Adipose tissue (tissue), 3 donors: Measurements from ENCODE around the gene ITGBL1. TPM values are rescaled to one million over a fixed set of nuclear protein-coding genes. Genes with fewer than 3 reads are reported as not detected.

Experiments used
- H3K27ac ChIP-seq: one replicate; pipeline ENCODE4 v1.5.1; 2013; ENCODE audit warnings: low read depth, low read length
- whole genome bisulfite sequencing, 3 donors: extraction: QIAGEN DNeasy Blood & Tissue Kit; methylation state at CpG; one replicate each; pipeline ENCODE4 v1.1.7; 2013; 5-methylcytosine and 5-hydroxymethylcytosine counted together
- polyA plus RNA-seq, 3 donors: library from polyadenylated mRNA; stranded (reverse); fragments of 200-250 nt; gene quantifications; one replicate each; pipeline ENCODE4 v1.2.3, GENCODE V29; 2013
- donor health status: healthy with polysubstance abuse.
- donor health status: Bipolar disorder and iron deficiency.
- donor health status: healthy.

ITGBL1 gene
- polyA plus RNA-seq, 3 donors = 0.36 to 1.6 (median 0.45) TPM

GRCh38 chr13:101490406-101491015 is 38.0 kb downstream of the ITGBL1 start:
- no peak overlapping the region for H3K27ac ChIP-seq

DNA sequence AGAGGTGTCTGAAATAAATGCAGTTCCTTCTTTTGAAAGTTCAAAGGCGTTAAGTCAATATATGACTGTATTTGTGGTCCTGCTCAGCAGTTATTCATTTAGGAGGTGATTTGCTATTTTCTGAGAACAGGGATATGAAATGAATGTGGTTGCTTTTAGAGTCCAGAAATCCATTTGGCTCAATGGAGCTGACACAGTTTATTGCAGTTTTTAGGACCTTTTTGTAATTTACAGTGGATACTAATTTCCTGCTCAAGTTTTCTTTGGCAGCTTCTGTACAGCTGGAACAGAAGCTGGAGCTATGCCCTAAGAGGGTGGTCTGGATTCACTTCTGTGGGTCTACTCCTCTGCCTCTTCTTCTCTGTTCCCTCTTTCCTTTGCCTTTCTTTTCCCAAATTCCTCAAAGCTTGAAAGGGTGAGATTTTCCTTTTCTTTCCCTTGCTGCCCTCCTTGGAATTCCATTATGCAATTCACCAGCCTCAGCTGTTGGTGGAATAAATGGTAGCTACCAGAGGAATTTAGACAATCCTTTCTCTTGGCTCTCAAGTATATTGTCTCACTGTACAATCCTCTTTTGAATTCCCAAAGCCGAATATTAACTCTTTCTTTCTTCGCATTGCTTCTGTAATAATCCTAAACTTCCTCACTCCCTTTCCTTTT is 39.9 kb downstream of the ITGBL1 start:
- no peak overlapping the region for H3K27ac ChIP-seq
- WGBS, 3 donors = 87 to 93% (median 90%) methylated on average over 3 of the region's 3 CpGs

GRCh38 chr13:101493541-101493940 is 41.1 kb downstream of the ITGBL1 start:
- WGBS, 3 donors = 59 to 84% (median 72%) methylated on average over 3 of the region's 3 CpGs
- no peak overlapping the region for H3K27ac ChIP-seq

DNA sequence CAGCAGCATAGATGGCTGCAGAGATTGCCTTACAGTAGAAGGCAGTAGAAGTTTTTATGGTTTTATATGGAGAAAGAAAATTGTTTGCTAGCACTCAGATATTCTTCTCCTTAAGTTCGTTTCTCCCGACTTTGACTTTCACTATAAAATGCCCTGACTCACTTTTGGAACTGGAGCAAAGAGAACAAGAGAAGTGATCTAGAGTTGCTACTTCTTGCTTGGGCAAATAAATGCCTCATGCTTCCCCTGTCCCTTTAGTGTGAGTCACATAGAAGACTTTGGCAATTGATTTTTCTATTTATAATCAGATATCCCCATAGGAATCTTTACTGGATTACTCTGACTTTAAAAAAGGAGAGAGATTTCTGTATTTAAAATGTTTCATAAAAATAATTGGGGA is 46.9 kb downstream of the ITGBL1 start:
- no peak overlapping the region for H3K27ac ChIP-seq
- whole genome bisulfite sequencing, 3 donors = 80 to 88% (median 81%) methylated on average over 2 of the region's 2 CpGs

- 55 to 63% (median 56%) methylated on average over 2 of the region's 2 CpGs for WGBS, 3 donors
- no peak overlapping the region for H3K27ac ChIP-seq
These were observed 50.1 kb downstream of the ITGBL1 start for GRCh38 chr13:101502618-101503017.

- H3K27ac ChIP-seq = no peak overlapping the region
These were observed 58.7 kb downstream of the ITGBL1 start for GRCh38 chr13:101511161-101511560.

GRCh38 chr13:101511766-101512165 is 59.3 kb downstream of the ITGBL1 start:
- 77 to 88% (median 77%) methylated on average over 2 of the region's 2 CpGs for WGBS, 3 donors
- no peak overlapping the region for H3K27ac ChIP-seq

GRCh38 chr13:101512650-101513049 is 60.2 kb downstream of the ITGBL1 start:
- WGBS, 3 donors = 12 to 17% (median 13%) methylated on average over 1 of the region's 1 CpG
- no peak overlapping the region for H3K27ac ChIP-seq

- WGBS, 3 donors = 25 to 39% (median 33%) methylated on average over 1 of the region's 1 CpG
- H3K27ac ChIP-seq = no peak overlapping the region
These were observed 61.6 kb downstream of the ITGBL1 start for GRCh38 chr13:101514100-101514499.

GRCh38 chr13:101514695-101515275 is 62.3 kb downstream of the ITGBL1 start:
- H3K27ac ChIP-seq = no peak overlapping the region

DNA sequence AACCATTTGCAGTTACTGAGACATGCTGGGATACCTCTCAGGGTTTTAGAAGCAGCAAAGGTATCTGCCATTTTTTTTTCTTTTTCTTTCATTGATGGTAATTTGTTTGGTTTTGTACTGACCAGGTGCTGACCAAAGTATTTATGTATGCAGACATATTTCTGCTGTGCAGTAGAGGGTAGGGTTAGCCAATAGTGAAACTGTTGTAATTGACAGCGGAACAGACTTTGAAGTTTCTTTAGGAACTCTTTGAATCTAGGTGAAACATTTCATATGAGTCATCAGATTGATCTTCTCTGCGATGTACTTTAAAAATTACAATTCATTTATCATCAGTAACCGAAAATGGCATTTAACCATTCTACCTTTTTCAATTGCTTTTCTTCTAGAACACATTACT is 63.0 kb downstream of the ITGBL1 start:
- H3K27ac ChIP-seq = no peak overlapping the region
- WGBS, 3 donors = 80 to 85% (median 81%) methylated on average over 3 of the region's 3 CpGs

DNA sequence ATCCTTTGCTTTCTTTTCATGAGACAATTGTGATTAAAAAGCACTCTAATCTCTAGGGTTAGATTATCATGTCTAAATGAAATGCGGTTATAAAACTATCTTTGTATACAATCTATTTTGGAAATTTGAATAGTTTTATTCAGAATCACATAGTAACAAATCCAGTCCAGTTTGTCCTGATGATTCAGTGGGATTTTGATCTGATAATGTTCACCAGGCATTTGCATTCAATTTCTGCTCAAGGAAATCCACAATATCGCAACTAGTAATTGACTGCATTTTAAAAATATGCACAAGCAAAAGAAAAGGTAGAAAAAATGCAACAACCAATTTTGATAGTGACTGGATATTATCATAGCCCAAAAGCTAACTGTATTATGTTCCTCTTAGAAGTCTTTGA is 63.8 kb downstream of the ITGBL1 start:
- 78 to 89% (median 84%) methylated on average over 2 of the region's 2 CpGs for WGBS, 3 donors
- H3K27ac ChIP-seq = no peak overlapping the region

GRCh38 chr13:101520672-101521071 is 68.2 kb downstream of the ITGBL1 start:
- WGBS, 3 donors = 56 to 89% (median 56%) methylated on average over 4 of the region's 4 CpGs
- no peak overlapping the region for H3K27ac ChIP-seq

DNA sequence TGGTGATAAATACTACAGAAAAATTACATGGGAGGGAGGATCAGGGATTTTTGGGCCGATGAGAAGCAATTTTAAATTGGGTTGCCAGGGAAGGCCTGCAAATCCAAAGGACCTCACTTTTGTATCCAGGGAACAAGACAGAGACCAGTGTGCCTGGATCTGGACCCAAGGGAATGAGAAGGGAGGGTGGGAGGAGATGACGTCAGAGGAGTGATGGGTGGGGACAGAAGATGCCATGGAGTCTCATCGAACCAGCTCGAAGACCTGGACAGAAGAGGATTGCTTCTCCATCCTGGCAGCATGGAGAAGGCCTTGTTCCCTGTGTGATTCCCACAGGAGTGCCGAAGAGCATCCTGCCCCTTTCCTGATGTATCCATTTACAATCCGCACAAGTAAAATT is 68.9 kb downstream of the ITGBL1 start:
- no peak overlapping the region for H3K27ac ChIP-seq

DNA sequence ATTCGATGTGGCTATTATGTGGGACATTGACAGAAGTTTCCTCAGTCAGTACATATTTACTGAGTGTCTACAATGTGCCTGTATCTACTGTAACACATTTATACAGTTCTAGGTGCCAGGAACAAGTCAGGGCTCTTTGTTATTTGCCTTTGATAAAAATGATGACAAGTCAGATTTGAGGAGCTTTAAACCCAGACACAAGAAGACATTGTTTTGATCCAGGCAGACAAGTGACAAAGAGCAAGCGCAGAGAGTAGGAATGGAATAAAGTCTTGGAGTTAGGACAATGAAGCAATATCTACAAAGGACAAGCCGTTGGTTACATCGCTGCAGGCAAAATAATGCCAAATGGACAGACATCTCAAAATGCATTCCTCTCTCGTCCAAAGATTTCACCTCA is 70.1 kb downstream of the ITGBL1 start:
- 58 to 89% (median 82%) methylated on average over 5 of the region's 5 CpGs for WGBS, 3 donors
- no peak overlapping the region for H3K27ac ChIP-seq

More for the DNA sequence above, 68.9 kb downstream of the ITGBL1 start:
- WGBS, 3 donors = 75 to 80% (median 78%) methylated on average over 6 of the region's 6 CpGs

GRCh38 chr13:101523154-101524131 is 71.0 kb downstream of the ITGBL1 start:
- WGBS, 3 donors = 50 to 64% (median 57%) methylated on average over 8 of the region's 8 CpGs
- H3K27ac ChIP-seq = no peak overlapping the region

GRCh38 chr13:101527130-101527529 is 74.7 kb downstream of the ITGBL1 start:
- no peak overlapping the region for H3K27ac ChIP-seq

DNA sequence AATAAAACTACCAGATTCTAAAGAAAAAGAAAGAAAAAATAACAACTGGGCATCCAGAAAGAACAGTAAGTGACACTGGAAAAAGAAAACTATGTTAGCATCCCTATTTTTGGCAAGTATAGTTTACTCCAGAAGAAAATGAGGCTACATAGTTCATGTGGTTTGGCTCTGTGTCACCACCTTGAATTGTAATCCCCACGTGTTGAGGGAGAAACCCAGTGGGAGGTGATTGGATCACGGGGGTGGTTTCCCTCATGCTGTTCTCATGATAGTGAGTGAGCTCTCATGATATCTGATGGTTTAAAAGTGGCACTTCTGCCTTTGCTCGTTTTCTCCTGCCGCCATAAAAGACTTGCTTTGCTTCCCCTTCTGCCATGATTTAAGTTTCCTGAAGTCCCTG is 76.9 kb downstream of the ITGBL1 start:
- WGBS, 3 donors = 25 to 48% (median 42%) methylated on average over 4 of the region's 4 CpGs
- H3K27ac ChIP-seq = no peak overlapping the region

GRCh38 chr13:101530293-101530692 is 77.8 kb downstream of the ITGBL1 start:
- H3K27ac ChIP-seq = no peak overlapping the region
